Measurements from ENCODE around the gene STK10.

DNA sequence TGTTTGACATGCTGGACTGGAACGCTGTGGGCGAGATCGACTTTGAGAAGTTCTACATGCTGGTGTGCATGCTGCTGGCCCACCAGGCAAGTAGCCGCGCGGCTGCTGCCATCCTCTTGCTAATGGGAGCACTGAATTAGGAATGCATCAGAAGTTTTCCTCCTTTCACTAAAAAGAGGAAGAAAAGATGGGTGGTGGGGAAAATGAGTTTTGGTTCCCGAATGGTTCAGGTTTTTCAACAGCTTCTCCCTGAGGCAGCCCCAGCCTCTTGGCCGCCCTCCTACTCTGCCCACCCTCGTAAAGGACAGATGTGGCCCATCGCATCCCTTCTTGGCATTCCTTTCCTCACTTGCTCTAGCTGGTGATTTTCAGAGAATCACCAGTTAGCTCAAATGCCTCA lies 11.4 kb upstream of the STK10 start:
- TF ChIP-seq, protein P1, sequence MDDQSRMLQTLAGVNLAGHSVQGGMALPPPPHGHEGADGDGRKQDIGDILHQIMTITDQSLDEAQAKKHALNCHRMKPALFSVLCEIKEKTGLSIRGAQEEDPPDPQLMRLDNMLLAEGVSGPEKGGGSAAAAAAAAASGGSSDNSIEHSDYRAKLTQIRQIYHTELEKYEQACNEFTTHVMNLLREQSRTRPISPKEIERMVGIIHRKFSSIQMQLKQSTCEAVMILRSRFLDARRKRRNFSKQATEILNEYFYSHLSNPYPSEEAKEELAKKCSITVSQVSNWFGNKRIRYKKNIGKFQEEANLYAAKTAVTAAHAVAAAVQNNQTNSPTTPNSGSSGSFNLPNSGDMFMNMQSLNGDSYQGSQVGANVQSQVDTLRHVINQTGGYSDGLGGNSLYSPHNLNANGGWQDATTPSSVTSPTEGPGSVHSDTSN (IDR thresholded peaks at IDR 0.05): no peak
- TF ChIP-seq, protein P2, sequence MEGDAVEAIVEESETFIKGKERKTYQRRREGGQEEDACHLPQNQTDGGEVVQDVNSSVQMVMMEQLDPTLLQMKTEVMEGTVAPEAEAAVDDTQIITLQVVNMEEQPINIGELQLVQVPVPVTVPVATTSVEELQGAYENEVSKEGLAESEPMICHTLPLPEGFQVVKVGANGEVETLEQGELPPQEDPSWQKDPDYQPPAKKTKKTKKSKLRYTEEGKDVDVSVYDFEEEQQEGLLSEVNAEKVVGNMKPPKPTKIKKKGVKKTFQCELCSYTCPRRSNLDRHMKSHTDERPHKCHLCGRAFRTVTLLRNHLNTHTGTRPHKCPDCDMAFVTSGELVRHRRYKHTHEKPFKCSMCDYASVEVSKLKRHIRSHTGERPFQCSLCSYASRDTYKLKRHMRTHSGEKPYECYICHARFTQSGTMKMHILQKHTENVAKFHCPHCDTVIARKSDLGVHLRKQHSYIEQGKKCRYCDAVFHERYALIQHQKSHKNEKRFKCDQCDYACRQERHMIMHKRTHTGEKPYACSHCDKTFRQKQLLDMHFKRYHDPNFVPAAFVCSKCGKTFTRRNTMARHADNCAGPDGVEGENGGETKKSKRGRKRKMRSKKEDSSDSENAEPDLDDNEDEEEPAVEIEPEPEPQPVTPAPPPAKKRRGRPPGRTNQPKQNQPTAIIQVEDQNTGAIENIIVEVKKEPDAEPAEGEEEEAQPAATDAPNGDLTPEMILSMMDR (IDR thresholded peaks at IDR 0.05): no peak
- TF ChIP-seq EP300 (IDR thresholded peaks at IDR 0.05; ENCODE audit: borderline replicate concordance in 1 of 2, low read depth in 1 of 2, low read length in 1 of 2) (no peak), YY1 (IDR thresholded peaks at IDR 0.05; ENCODE audit: low read depth) (no peak)
- TF ChIP-seq, protein P3, sequence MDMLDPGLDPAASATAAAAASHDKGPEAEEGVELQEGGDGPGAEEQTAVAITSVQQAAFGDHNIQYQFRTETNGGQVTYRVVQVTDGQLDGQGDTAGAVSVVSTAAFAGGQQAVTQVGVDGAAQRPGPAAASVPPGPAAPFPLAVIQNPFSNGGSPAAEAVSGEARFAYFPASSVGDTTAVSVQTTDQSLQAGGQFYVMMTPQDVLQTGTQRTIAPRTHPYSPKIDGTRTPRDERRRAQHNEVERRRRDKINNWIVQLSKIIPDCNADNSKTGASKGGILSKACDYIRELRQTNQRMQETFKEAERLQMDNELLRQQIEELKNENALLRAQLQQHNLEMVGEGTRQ (IDR thresholded peaks at IDR 0.05; ENCODE audit: borderline replicate concordance, low read depth, low read length): no peak
- TF ChIP-seq, protein P4, sequence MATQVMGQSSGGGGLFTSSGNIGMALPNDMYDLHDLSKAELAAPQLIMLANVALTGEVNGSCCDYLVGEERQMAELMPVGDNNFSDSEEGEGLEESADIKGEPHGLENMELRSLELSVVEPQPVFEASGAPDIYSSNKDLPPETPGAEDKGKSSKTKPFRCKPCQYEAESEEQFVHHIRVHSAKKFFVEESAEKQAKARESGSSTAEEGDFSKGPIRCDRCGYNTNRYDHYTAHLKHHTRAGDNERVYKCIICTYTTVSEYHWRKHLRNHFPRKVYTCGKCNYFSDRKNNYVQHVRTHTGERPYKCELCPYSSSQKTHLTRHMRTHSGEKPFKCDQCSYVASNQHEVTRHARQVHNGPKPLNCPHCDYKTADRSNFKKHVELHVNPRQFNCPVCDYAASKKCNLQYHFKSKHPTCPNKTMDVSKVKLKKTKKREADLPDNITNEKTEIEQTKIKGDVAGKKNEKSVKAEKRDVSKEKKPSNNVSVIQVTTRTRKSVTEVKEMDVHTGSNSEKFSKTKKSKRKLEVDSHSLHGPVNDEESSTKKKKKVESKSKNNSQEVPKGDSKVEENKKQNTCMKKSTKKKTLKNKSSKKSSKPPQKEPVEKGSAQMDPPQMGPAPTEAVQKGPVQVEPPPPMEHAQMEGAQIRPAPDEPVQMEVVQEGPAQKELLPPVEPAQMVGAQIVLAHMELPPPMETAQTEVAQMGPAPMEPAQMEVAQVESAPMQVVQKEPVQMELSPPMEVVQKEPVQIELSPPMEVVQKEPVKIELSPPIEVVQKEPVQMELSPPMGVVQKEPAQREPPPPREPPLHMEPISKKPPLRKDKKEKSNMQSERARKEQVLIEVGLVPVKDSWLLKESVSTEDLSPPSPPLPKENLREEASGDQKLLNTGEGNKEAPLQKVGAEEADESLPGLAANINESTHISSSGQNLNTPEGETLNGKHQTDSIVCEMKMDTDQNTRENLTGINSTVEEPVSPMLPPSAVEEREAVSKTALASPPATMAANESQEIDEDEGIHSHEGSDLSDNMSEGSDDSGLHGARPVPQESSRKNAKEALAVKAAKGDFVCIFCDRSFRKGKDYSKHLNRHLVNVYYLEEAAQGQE (IDR thresholded peaks at IDR 0.05; ENCODE audit: low read depth, low read length): no peak
